ENCODE results near the gene SLC9A9. TPM values are rescaled to one million over a fixed set of nuclear protein-coding genes. Genes with fewer than 3 reads are reported as not detected.

Gene SLC9A9
- polyA plus RNA-seq, 1 of the 3 experiments (the other 2 are of a cell fraction): 0.05 TPM

DNA sequence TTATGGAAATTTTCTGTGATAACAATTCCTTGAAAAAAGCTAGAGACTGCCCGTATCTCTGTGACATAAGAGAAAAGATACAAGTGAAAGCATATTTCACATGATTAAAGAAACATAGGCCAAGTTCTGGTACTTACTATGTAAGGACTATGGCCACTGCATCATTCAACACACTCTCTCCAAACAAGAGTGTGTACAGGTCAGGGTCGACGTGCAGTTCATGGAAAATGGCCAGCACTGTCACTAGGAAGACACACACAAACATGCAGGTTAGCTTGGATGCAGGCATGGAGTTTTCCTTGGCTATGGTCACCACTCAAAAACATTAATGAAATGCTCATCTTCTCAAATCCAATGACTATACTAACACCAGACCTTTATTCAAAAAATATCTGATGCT lies 196.2 kb downstream of the SLC9A9 start:
- no peak for DNase-seq
- H3K9me2 ChIP-seq: no peaks in the 10 kb centered on the region
- H3K4me2 ChIP-seq: no peak overlapping the region
- no peak overlapping the region for H2AFZ ChIP-seq (ENCODE audit: low read depth)
- ChIA-PET CTCF (no interaction called here), POLR2A (no interaction called here)
- no peaks in the 10 kb centered on the region for H3K36me3 ChIP-seq (replicated peaks in 1 of 2; ENCODE audit: control insufficient read depth in 1 of 2, insufficient read depth in 2 of 2, low read length in 1 of 2)
- H3K4me1 ChIP-seq (ENCODE audit: control insufficient read depth in 1 of 2, insufficient read depth in 2 of 2, low read depth in 1 of 2, low read length in 1 of 2): no peaks in the 10 kb centered on the region
- H3K9me3 ChIP-seq: no peaks in the 10 kb centered on the region
- TF ChIP-seq CHD2 (IDR thresholded peaks at IDR 0.05; ENCODE audit: low read length, partially characterized antibody) (no peak), POLR2AphosphoS5 (IDR thresholded peaks at IDR 0.05; ENCODE audit: low read depth, low read length) (no peak), RCOR1 (IDR thresholded peaks at IDR 0.05; ENCODE audit: low read length) (no peak)
- no peaks in the 10 kb centered on the region for H4K20me1 ChIP-seq (ENCODE audit: insufficient read depth)
- no peak overlapping the region for H3K9ac ChIP-seq
- H3F3A ChIP-seq (replicated peaks; ENCODE audit: insufficient read depth): no peaks in the 10 kb centered on the region
- peaks cover 5% of the 10 kb centered on the region; the same call in 1 of the 2 replicates for H3K27me3 ChIP-seq (ENCODE audit: insufficient read depth)
- WGBS (ENCODE audit: low lambda C conversion rate): 2% methylated on average over 3 of the region's 3 CpGs
- H3K4me3 ChIP-seq (ENCODE audit: low read depth in 2 of 2, low read length in 1 of 2): no peak overlapping the region
- no peak overlapping the region for H3K27ac ChIP-seq (ENCODE audit: low read depth in 2 of 2, low read length in 1 of 2)
- no peaks in the 10 kb centered on the region for H3K79me2 ChIP-seq (ENCODE audit: insufficient read depth)

DNA sequence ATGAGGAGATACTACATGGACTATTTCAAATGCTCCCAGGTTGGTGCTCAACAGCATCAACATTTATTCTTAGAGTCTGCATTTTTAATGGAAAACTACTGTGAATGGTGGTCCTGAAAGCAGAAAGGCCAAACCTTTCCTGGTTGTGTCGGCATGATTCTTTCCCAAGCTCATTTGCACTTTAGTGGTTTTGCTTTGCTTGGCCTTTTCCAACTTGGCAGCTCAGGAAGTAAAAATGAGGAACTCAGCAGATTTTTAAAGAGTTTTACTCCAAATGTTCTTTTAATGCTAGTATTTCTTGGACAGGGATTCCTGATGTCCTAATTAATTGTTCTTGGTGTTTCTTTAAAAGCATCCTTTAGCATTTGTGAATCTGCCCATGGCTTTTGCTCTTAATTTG lies 197.4 kb downstream of the SLC9A9 start:
- Histone ChIP-seq H3K9me3 (no peaks in the 10 kb centered on the region), H3K27me3 (ENCODE audit: insufficient read depth) (peaks cover 5% of the 10 kb centered on the region; the same call in 1 of the 2 replicates), H3K9ac (no peak overlapping the region), H3K27ac (ENCODE audit: low read depth in 2 of 2, low read length in 1 of 2) (no peak overlapping the region), H3F3A (replicated peaks; ENCODE audit: insufficient read depth) (no peaks in the 10 kb centered on the region), H3K9me2 (no peaks in the 10 kb centered on the region), H4K20me1 (ENCODE audit: insufficient read depth) (no peaks in the 10 kb centered on the region), H3K79me2 (ENCODE audit: insufficient read depth) (no peaks in the 10 kb centered on the region), H3K36me3 (replicated peaks in 1 of 2; ENCODE audit: control insufficient read depth in 1 of 2, insufficient read depth in 2 of 2, low read length in 1 of 2) (no peaks in the 10 kb centered on the region), H3K4me1 (ENCODE audit: control insufficient read depth in 1 of 2, insufficient read depth in 2 of 2, low read depth in 1 of 2, low read length in 1 of 2) (no peaks in the 10 kb centered on the region), H3K4me3 (ENCODE audit: low read depth in 2 of 2, low read length in 1 of 2) (no peak overlapping the region), H2AFZ (ENCODE audit: low read depth) (no peak overlapping the region), H3K4me2 (no peak overlapping the region)
- CTCF ChIA-PET: interaction anchor here (2.6 kb wide), 1 partner anchor 23 kb away, joined by 11 read pairs; no protein-coding TSS in a partner anchor
- WGBS (ENCODE audit: low lambda C conversion rate): 11% methylated on average over 1 of the region's 1 CpG
- DNase-seq: no peak
- TF ChIP-seq CHD2 (IDR thresholded peaks at IDR 0.05; ENCODE audit: low read length, partially characterized antibody) (no peak), SIN3A (IDR thresholded peaks at IDR 0.05; ENCODE audit: borderline replicate concordance, low read depth, low read length) (no peak), MXI1 (IDR thresholded peaks at IDR 0.05; ENCODE audit: low read depth, low read length) (no peak), MEF2A (IDR thresholded peaks at IDR 0.05; ENCODE audit: borderline replicate concordance, low read depth) (no peak), NRF1 (IDR thresholded peaks at IDR 0.05; ENCODE audit: low read depth, low read length) (no peak), ZBTB33 (IDR thresholded peaks at IDR 0.05; ENCODE audit: borderline replicate concordance, low read depth) (no peak), PBX3 (IDR thresholded peaks at IDR 0.05) (no peak), ELF1 (IDR thresholded peaks at IDR 0.05) (no peak), SMC3 (IDR thresholded peaks at IDR 0.05; ENCODE audit: low read depth, low read length) (no peak), RCOR1 (IDR thresholded peaks at IDR 0.05; ENCODE audit: low read length) (no peak), EZH2phosphoT487 (IDR thresholded peaks at IDR 0.05; ENCODE audit: borderline replicate concordance, low read depth) (no peak)
- TF ChIP-seq, protein P1, sequence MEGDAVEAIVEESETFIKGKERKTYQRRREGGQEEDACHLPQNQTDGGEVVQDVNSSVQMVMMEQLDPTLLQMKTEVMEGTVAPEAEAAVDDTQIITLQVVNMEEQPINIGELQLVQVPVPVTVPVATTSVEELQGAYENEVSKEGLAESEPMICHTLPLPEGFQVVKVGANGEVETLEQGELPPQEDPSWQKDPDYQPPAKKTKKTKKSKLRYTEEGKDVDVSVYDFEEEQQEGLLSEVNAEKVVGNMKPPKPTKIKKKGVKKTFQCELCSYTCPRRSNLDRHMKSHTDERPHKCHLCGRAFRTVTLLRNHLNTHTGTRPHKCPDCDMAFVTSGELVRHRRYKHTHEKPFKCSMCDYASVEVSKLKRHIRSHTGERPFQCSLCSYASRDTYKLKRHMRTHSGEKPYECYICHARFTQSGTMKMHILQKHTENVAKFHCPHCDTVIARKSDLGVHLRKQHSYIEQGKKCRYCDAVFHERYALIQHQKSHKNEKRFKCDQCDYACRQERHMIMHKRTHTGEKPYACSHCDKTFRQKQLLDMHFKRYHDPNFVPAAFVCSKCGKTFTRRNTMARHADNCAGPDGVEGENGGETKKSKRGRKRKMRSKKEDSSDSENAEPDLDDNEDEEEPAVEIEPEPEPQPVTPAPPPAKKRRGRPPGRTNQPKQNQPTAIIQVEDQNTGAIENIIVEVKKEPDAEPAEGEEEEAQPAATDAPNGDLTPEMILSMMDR (IDR thresholded peaks at IDR 0.05): no peak
- POLR2A ChIA-PET: no interaction called here

Data from SK-N-SH (cell line).